ENCODE results near the gene CROCC2. TPM values are rescaled to one million over a fixed set of nuclear protein-coding genes. Genes with fewer than 3 reads are reported as not detected.
A peak's percentile ranks its signal among the peaks of the same experiment; 100 is the strongest.

CROCC2 gene
- total and polyA plus RNA-seq, 2 of the 13 experiments (the other 11 are each of a cell fraction or from before 2014, with no cell fraction given): not detected

GRCh38 chr2:240872317-240873097, 33.6 kb upstream of the CROCC2 start:
- no peaks in the 10 kb centered on the region for H4K20me1 ChIP-seq (ENCODE audit: insufficient read depth, low read length)
- H3K27ac ChIP-seq (ENCODE audit: extremely low read length, insufficient read depth, low read length): peak overlapping the region; percentile 88
- CTCF ChIA-PET (ENCODE audit: low intra/inter-chr PET ratio, low total read pairs): no interaction called here
- TF ChIP-seq NFE2L1 (CRISPR knock-in tag; IDR thresholded peaks at IDR 0.05; ENCODE audit: borderline replicate concordance) (0 out of 2 replicates have a peak, but pooled peaks have one; percentile 59), ZNF616 (CRISPR knock-in tag; IDR thresholded peaks at IDR 0.05; ENCODE audit: low read depth) (no peak), ZNF891 (CRISPR knock-in tag; IDR thresholded peaks at IDR 0.05) (peak; percentile 34; the same call in 1 of the 2 replicates), ZFYVE20 (CRISPR knock-in tag; IDR thresholded peaks at IDR 0.05; ENCODE audit: borderline replicate concordance, low read depth) (no peak), ZNF740 (CRISPR knock-in tag; IDR thresholded peaks at IDR 0.05) (no peak), ZBTB38 (CRISPR knock-in tag; IDR thresholded peaks at IDR 0.05) (peak; percentile 95), ZNF263 (CRISPR knock-in tag; IDR thresholded peaks at IDR 0.05) (peak; percentile 87)
- TF ChIP-seq, protein P1, sequence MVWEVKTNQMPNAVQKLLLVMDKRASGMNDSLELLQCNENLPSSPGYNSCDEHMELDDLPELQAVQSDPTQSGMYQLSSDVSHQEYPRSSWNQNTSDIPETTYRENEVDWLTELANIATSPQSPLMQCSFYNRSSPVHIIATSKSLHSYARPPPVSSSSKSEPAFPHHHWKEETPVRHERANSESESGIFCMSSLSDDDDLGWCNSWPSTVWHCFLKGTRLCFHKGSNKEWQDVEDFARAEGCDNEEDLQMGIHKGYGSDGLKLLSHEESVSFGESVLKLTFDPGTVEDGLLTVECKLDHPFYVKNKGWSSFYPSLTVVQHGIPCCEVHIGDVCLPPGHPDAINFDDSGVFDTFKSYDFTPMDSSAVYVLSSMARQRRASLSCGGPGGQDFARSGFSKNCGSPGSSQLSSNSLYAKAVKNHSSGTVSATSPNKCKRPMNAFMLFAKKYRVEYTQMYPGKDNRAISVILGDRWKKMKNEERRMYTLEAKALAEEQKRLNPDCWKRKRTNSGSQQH (CRISPR knock-in tag; IDR thresholded peaks at IDR 0.05; ENCODE audit: low read depth): no peak
- no peak for FAIRE-seq
- H3K4me3 ChIP-seq (replicated peaks in 1 of 3; ENCODE audit: insufficient read depth in 1 of 3, low read depth in 2 of 3, low read length in 3 of 3): no peak overlapping the region
- H2AFZ ChIP-seq (ENCODE audit: low read length): no peak overlapping the region
- H3K4me1 ChIP-seq (ENCODE audit: insufficient read depth, low read length): peaks cover 100% of the 10 kb centered on the region
- H3K36me3 ChIP-seq (replicated peaks in 1 of 2; ENCODE audit: control insufficient read depth in 1 of 2, insufficient read depth in 2 of 2, low read length in 2 of 2): no peaks in the 10 kb centered on the region
- POLR2A ChIA-PET: interaction anchor here (3.4 to 7.1 kb wide), 2 partner anchors 15 to 18 kb away, joined by 63 to 83 read pairs; no protein-coding TSS in a partner anchor
- no peaks in the 10 kb centered on the region for H3K27me3 ChIP-seq (ENCODE audit: control insufficient read depth in 1 of 2, insufficient read depth in 2 of 2, low read length in 2 of 2)
- no peak for ATAC-seq
- no peak for DNase-seq (ENCODE audit: low spot score)
- in situ Hi-C loops (cut with HindIII; ENCODE audit: extremely low pct_ligation_motif_present, low pct_unique_long_range_greater_than_20kb) (loop anchor here (25.0 kb wide), 1 partner anchor 765 kb away; the partner anchor contains the start of genes ATG4B and THAP4), intact Hi-C loops (cut with micrococcal nuclease; ENCODE audit: unreplicated experiment) (no loop called here)
- no TSS peak for BruUV-seq (replicated peaks)
- H3K79me2 ChIP-seq (ENCODE audit: insufficient read depth, low read length): no peaks in the 10 kb centered on the region
- H3K9ac ChIP-seq (ENCODE audit: insufficient read depth, low read depth, low read length): no peak overlapping the region
- no peak overlapping the region; the same call in 1 of the 2 replicates for H3K4me2 ChIP-seq (ENCODE audit: low read depth, low read length)
- no peaks in the 10 kb centered on the region for H3K9me3 ChIP-seq (ENCODE audit: low read length)
- 86% methylated on average over 15 of the region's 17 CpGs for WGBS (ENCODE audit: low lambda C conversion rate)

All from HepG2 (cell line).